Cortex of kidney (tissue), 1 donor: Measurements from ENCODE around the gene CABYR.

Source experiments
- DNase-seq: peaks from one replicate; lab custom pipeline; 2025; lab: John Stamatoyannopoulos, UW

CABYR gene

GRCh38 chr18:24138789-24139616, at the start of gene CABYR:
Gene CABYR, plus strand, starts transcription at chr18:24139062. Its CDS starts 4,053 bp downstream, at chr18:24143115.
- no peak for DNase-seq

- no peak for DNase-seq
Measured at GRCh38 chr18:24089076-24089475, 49.8 kb upstream of the CABYR start.

DNA sequence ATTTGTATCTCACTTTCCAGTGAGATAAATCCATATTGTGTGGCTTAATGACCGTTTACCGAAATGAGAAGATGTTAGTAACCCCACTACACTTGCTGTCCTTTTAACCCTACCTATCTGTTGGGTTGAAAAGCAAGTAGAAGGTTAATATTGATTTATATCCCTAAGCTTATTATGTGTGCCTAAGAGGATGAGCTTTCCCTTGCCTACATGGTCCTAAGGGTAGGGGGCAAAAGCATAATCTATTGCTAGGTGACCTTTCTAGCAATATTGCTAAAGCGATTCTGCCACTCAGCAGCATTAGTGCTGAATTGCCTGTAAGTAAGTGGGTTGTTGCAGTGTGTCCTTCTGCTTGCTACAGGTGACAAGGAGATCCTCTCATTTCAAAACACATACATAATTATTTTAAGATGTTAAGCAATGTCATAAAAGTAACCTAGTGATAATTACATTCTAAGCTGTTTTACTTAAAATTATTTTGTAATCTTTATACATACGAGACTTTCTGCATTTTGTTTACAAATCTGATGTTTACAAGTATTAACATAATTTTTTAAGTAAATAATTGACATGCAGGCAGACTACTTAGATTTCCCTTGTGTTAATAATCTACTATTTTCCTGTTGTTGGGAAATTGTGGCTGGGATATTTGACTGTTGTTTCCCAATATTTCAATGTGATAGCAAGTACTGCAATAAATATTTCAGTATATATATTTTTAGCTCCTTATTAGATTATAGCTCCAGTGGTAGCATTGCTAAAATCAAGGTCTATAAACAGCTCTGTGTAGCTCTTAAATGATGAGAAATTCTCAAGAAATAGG, 49.1 kb upstream of the CABYR start:
- DNase-seq, result no peak

DNA sequence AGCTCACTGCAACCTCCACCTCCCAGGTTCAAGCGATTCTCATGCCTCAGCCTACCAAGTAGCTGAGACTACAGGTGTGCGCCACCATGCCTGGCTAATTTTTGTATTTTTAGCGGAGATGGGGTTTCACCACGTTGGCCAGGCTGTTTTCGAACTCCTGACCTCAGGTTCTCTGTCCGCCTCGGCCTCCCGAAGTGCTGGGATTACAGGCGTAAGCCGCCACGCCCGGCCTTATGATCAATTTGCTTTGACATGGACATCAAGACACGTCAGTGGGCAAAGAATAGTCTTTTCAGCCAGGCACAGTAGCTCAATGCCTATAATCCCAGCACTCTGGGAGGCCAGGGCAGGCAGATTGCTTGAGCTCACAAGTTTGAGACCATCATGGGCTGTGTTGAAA, 48.0 kb upstream of the CABYR start:
- DNase-seq, result no peak

DNA sequence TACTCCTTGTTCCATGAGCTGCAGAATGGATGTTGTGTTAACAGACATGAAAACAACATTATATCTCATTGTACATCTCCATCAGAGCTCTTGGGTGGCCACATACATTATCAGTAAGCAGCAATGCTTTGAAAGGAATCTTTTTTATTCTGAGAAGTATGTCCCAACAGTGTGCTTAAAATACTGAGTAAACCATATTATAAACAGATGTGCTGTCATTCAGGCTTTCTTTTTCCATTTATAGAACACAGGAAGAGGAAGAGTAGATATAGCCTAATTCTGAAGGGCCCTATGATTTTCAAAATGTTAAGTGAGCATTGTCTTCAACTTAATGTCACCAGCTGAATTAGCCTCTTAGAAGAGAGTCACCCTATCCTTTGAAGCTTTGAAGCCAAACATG, 44.3 kb upstream of the CABYR start:
- no peak for DNase-seq

- DNase-seq, result no peak
Measured at GRCh38 chr18:24095976-24096375, 42.9 kb upstream of the CABYR start.

GRCh38 chr18:24103320-24104021, 35.4 kb upstream of the CABYR start:
- DNase-seq, result no peak

GRCh38 chr18:24104486-24104885, 34.4 kb upstream of the CABYR start:
- no peak for DNase-seq

- DNase-seq, result no peak
Measured at GRCh38 chr18:24108641-24109040, 30.2 kb upstream of the CABYR start.

- no peak for DNase-seq
Measured at GRCh38 chr18:24111936-24112335, 26.9 kb upstream of the CABYR start.

DNA sequence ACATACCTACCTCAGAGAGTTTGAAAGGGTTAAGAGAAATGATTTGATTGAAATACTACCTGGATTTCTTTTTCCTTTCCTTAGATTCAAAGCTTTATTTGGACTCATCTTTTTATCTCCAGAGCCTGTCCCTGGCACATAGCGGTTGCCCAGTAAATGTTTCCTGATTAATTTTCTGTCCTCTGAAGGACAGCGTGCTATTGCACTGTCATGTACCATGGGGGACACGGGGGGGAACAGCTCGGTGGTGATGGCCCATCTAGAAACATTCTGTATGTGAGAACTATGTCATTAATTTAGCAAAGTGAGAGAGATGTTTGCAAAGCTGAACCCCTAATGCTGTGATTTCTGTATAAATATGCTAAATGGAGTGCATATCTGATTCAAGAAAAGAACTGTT, 26.4 kb upstream of the CABYR start:
- DNase-seq, result no peak

GRCh38 chr18:24112874-24113615, 25.8 kb upstream of the CABYR start:
- no peak for DNase-seq

DNA sequence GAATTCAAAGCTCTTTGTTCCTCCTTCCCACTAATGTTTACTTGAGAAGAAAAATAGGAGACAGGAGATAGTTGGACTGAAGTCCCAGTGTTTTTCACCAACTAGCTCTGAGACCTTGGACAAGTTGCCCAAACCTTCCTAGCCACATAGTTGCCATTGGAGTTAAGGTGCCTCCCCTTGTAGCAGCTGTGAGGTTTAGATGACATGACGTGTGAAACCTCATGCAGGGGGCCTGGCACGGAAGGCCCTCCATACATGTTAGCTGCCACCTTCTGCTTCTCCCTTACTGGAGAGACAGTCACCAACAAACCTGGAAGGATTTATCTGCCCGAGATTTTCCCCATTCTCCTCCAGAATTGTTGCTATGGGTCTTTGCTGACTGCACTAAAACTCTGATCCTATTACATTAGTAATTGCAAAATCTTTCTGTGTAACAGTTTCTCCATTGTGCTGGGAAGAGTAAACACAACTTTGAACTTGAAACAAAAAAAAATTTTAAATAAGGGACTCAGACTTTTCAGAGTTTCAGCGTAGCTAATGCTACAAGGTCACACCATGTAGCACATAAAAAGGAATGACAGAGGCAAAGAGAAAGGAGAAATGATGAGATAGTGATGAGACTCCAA, 23.8 kb upstream of the CABYR start:
- no peak for DNase-seq

DNA sequence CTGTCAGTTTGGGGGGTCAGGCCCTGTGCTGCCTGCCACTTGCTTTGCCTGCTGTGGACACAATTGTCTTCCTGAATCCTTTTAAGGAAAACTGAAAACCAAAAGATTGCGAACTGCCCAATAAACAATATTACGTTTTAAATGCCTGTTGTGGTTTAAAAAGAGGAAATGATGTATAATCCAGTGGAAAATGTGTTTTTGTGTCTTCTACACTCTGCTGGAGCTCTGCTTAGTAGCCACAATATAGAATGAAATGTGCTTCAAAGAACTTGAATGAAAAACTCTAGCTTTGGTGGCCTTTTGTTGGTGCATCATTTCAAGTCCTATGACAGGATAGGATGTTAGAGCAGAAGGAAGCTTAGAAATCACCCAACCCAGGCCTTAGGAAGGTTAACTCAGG, 23.2 kb upstream of the CABYR start:
- DNase-seq, result no peak

DNA sequence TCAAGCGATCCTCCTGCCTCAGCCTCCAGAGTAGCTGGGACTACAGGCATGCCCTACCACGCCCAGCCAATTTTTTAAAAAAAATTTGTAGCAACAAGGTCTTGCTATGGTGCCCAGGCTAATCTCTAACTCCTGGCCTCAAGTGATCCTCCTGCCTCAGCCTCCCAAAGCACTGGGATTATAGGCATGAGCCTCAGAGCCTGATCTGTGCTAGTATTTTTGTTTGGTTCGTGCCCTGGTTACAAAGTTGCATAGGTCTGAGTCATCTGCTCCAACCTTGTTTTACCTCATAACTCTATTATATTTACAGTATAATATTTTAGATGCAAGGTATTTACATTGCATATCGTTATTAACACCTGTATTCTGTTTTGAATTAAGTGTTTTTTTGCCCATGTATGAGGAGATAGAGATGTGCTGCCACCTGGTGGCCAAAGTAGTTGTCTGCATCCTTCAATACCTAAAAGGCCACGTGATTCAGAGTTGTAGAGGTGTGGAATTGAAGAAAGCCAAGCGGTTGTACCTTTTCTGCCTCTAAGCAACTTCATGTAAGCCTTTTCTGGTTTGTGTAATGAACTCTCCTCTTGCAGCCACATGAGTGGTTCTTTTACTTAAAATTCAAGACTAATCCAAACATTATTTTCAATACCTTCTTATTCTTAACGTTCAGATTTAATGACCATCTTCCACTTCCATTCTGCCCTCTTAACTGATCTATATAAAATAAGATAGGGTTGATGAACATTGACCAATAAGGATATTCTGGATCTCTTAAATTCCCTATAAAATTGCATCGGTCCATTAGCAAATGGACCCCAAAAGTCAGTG, 19.9 kb upstream of the CABYR start:
- no peak for DNase-seq

GRCh38 chr18:24120676-24121075, 18.2 kb upstream of the CABYR start:
- no peak for DNase-seq

- DNase-seq, result no peak
Measured at GRCh38 chr18:24121625-24122024, 17.2 kb upstream of the CABYR start.

DNA sequence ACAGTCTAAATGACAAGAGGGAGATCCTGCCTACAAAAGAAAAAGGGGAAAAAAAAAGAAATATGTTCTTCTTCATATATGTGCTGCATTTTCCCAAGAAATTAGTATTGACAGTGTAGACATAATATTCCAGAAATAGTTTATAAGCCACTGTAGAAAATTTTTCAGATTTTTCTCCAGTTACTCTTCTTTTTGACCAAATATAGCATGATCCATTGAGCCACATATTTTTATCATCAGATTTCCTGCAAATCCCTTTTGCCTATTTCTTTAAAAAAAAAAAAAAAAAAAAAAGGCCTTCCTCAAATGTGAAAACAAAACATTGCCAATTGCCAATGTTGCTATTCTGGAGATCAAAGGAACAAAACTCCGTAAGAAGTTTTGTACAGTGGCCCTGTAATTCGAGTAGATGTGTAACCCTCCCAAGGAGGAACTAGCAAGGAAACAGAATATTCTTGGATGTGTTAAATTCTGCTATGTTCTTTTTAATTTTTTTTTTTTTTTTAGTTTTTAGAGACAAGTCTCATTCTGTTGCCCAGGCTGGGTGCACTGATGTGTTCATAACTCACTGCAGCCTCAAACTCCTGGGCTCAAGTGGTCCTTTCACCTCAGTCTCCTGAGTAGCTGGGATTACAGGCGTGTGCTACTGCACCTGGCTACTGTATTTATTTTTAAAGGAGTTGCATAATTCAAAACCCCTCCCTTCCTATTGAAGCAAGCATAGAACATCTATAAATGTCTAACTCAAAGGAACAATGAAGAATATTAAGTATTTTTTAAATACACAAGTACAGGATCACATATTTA, 12.5 kb upstream of the CABYR start:
- no peak for DNase-seq

DNA sequence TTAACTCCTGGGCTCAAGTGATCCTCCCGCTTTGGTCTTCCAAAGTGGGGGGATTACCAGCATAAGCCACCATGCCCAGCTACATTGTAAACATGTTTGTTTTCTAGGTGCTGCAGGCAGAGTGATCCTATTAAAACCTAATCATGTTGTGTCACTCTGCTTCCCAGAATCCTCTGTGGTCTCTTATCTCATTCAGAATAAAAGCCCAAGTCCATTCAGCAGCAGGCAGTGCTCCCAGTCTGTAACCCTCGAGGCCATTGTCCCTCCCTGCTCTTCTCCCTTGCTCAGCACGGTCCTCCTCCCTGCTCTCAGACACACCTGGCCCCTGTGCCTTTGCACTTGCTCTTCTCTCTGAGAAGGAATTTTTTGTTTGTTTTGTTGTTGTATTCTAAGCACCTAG, 11.1 kb upstream of the CABYR start:
- no peak for DNase-seq

GRCh38 chr18:24128700-24129099, 10.2 kb upstream of the CABYR start:
- no peak for DNase-seq
